Mesodermal cell (in vitro differentiated cells): Measurements from ENCODE around the gene ANKRD65.
"Not testable (repeated sequence)": the region's sequence is repeated elsewhere in the genome, so short reads cannot be mapped to it uniquely, and the experiment has no call there.

ENCODE experiments used
- H3K27ac ChIP-seq: 2 replicates; pipeline ENCODE4 v1.7.0; 2013; ENCODE audit warnings: mild to moderate bottlenecking, low read depth, low read length, moderate library complexity; ENCODE audit not compliant: severe bottlenecking
- H3K36me3 ChIP-seq: 2 replicates; pipeline ENCODE4 v1.7.1; 2013; ENCODE audit warnings: mild to moderate bottlenecking, low read length, moderate library complexity; ENCODE audit not compliant: control insufficient read depth, insufficient read depth
- H3K4me1 ChIP-seq: one replicate; pipeline ENCODE4 v1.7.1; 2013; ENCODE audit warnings: mild to moderate bottlenecking, low read length; ENCODE audit not compliant: insufficient read depth, control insufficient read depth, poor library complexity, severe bottlenecking
- H3K4me3 ChIP-seq: 2 replicates; pipeline ENCODE4 v1.7.0; 2013; ENCODE audit warnings: low read length, control low read depth, mild to moderate bottlenecking; ENCODE audit not compliant: insufficient read depth, poor library complexity, severe bottlenecking; ENCODE audit errors: extremely low read depth
- H3K9me3 ChIP-seq: 2 replicates; pipeline ENCODE4 v1.7.1; 2013; ENCODE audit warnings: mild to moderate bottlenecking, low read length, moderate library complexity; ENCODE audit not compliant: control insufficient read depth
- WGBS, 2 experiments: methylation state at CpG; one replicate each; pipeline ENCODE4 v1.1.5; 2013; ENCODE audit warnings: missing lambda C conversion rate in 2 of 2; ENCODE audit not compliant: insufficient coverage in 2 of 2; 5-methylcytosine and 5-hydroxymethylcytosine counted together

The ANKRD65 gene

GRCh38 chr1:1412311-1412902 is 8.7 kb downstream of the ANKRD65 start:
- not testable (repeated sequence) for H3K9me3 ChIP-seq
- 95 to 100% methylated on average over 4 to 5 of the region's 11 CpGs for WGBS, 2 experiments

DNA sequence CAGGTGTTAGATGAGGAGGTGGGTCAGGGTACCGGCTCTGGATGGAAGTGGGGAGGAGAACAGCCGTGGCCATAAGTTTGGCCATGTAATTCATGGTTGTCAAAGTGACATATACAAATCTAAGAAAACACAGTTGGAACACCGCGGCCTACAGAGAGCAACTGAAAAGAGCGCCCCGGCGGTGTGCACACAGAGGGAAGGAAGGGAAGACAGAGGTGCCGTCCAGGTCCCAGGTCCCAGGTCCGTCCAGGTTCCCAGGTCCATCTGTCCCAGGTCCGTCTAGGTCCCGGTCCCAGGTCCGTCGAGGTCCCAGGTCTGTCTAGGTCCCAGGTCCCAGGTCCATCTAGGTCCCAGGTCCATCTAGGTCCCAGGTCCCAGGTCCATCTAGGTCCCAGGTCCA is 9.4 kb downstream of the ANKRD65 start:
- 97 to 100% methylated on average over 6 to 13 of the region's 13 CpGs for WGBS, 2 experiments
- H3K9me3 ChIP-seq = peaks cover 4% of the 10 kb centered on the region
- H3K27ac ChIP-seq = no peak overlapping the region
- peaks cover 16% of the 10 kb centered on the region for H3K36me3 ChIP-seq
- peaks cover 8% of the 10 kb centered on the region for H3K4me1 ChIP-seq
- no peak overlapping the region for H3K4me3 ChIP-seq

More at GRCh38 chr1:1412311-1412902, 8.7 kb downstream of the ANKRD65 start:
- H3K4me3 ChIP-seq, H3K27ac ChIP-seq, H3K4me1 ChIP-seq: not testable (repeated sequence)
- H3K36me3 ChIP-seq = peaks cover 16% of the 10 kb centered on the region

DNA sequence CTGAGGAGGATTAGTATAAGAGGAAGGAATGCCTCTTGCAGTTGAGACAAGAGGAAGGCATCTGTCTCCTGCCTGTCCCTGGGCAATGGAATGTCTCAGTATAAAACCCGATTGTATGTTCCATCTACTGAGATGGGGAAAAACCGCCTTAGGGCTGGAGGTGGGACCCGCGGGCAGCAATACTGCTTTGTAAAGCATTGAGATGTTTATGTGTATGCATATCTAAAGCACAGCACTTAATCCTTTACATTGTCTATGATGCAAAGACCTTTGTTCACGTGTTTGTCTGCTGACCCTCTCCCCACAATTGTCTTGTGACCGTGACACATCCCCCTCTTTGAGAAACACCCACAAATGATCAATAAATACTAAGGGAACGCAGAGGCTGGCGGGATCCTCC is 10.8 kb downstream of the ANKRD65 start:
- H3K36me3 ChIP-seq = peaks cover 29% of the 10 kb centered on the region
- WGBS, 2 experiments = 43% methylated on average over 3 of the region's 8 CpGs; no CpG with 5 or more reads in 1 of the 2 experiments
- H3K4me3 ChIP-seq, H3K27ac ChIP-seq, H3K4me1 ChIP-seq, H3K9me3 ChIP-seq: not testable (repeated sequence)

DNA sequence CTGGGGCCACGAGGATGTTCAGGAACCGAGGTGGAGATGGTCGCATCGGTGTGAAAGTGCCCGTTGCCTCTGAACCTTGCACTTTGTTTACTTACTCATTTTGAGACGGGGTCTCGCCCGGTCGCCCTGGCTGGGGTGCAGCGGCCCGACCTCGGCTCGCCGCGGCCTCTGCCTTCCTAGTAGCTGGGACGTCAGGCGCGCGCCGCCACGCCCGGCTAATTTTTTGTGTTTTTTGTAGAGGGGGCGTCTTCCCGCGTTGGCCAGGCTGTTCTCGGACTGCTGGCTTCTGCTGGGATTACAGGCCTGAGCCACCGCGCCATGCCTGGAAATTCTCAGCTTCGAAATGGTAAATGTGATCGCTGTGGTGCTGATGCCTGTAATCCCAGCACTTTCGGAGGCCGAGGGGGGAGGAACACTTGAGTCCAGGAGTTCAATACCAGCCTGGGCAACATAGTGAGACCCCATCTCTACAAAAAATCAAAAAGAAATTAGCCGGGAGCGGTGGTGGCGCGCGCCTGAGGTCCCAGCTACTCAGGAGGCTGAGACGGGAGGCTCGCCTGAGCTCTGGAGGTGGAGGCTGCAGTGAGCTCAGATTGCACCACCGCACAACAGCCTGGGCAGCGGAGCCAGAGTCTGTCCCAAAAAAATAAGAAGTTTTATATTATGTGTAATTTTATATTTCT is 13.3 kb downstream of the ANKRD65 start:
- WGBS, 2 experiments = 5 to 7% methylated on average over 33 of the region's 41 CpGs
- H3K9me3 ChIP-seq = peaks cover 4% of the 10 kb centered on the region

GRCh38 chr1:1406821-1407635 is 14.0 kb downstream of the ANKRD65 start, which contains the start of gene MRPL20:
Gene MRPL20 (minus strand): TSS chr1:1407293. CDS start chr1:1407217, 76 bp downstream.
- Histone ChIP-seq H3K9me3 (peaks cover under 1% of the 10 kb centered on the region), H3K4me3 (peak within 1 kb of the TSS; percentile 91), H3K27ac (peak within 1 kb of the TSS; percentile 72), H3K36me3 (peaks cover 57% of the 10 kb centered on the region), H3K4me1 (peaks cover 8% of the 10 kb centered on the region)
- WGBS, 2 experiments = 0% methylated on average over 76 to 92 of the region's 98 CpGs

More for the DNA sequence above, 13.3 kb downstream of the ANKRD65 start:
- peak overlapping the region; percentile 72 for H3K27ac ChIP-seq
- H3K36me3 ChIP-seq = peaks cover 51% of the 10 kb centered on the region
- peaks cover 8% of the 10 kb centered on the region for H3K4me1 ChIP-seq
- peak overlapping the region; percentile 91 for H3K4me3 ChIP-seq

DNA sequence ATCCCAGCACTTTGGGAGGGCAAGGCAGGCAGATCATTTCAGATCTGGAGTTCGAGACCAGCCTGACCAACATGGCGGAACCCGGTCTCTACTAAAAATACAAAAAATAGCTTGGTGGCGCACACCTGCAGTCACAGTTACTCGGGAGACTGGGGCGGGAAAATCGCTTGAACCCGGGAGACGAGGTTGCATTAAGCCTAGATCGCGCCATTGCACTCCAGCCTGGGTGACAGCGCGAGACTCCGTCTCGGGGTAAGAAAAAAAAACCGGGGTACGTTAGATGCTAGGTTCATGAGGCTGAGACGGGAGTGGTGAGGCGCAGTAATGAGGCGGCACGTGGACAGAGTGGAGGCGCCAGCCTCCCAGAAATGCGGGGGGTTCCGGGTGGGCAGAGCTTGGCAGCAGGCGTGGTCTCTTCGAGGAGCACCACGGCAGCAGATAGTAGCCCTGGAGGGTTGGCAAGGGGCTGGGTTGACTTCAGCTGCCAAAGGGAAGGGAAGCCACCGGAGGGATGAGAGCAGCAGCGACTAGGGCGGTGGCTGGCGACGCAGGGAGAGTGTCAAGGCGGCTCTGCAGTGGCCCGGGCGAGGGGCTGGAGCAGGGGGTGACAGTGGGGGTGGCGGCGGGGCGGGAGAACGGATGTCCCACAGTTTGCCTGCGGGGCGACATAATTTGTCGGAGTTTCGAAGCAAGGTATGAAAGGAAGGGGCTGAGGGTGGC is 14.8 kb downstream of the ANKRD65 start:
- WGBS, 2 experiments = 49 to 52% methylated on average over 39 to 41 of the region's 43 CpGs
- H3K36me3 ChIP-seq = peaks cover 64% of the 10 kb centered on the region

DNA sequence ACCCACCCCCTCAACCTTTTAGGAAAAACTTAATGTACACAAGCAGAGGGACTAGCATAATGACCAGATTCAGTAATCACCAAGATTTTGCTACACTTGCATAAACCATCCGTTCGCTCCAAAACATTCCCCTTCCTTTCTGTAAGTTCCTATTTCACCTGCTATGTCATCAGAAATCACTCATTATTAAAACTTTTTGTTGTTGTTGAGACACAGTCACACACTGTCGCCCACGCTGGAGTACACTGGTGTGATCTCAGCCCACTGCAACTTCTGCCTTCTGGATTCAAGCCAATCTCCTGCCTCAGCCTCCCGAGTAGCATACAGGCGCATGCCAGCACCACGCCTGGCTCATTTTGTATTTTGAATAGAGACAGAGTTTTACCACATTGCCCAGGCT is 17.4 kb downstream of the ANKRD65 start:
- Histone ChIP-seq H3K4me3 (no peak overlapping the region), H3K9me3 (no peaks in the 10 kb centered on the region), H3K27ac (no peak overlapping the region), H3K4me1 (peaks cover 22% of the 10 kb centered on the region), H3K36me3 (peaks cover 63% of the 10 kb centered on the region)
- WGBS, 2 experiments = 95 to 96% methylated on average over 7 of the region's 7 CpGs

More for the DNA sequence above, 14.8 kb downstream of the ANKRD65 start:
- Histone ChIP-seq H3K9me3 (no peaks in the 10 kb centered on the region), H3K27ac (peak overlapping the region; percentile 72), H3K4me1 (peaks cover 14% of the 10 kb centered on the region), H3K4me3 (peak overlapping the region; percentile 91)

DNA sequence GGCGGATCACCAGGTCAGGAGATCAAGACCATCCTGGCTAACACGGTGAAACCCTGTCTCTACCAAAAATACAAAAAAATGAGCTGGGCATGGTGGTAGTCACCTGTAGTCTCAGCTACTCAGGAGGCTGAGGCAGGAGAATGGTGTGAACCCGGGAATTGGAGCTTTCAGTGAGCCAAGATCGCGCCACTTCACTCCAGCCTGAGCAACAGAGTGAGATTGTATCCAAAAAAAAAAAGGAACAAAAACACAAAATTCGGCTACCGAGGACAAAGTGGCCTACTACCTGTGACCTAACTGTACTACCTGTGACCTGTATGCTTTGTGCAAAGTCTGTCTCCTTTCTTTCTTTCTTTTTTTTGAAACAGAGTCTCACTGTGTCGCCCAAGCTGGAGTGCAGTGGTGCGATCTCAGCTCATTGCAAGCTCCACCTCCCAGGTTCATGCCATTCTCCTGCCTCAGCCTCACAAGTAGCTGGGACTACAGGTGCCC is 18.1 kb downstream of the ANKRD65 start:
- Histone ChIP-seq H3K36me3 (peaks cover 65% of the 10 kb centered on the region), H3K4me1 (peaks cover 19% of the 10 kb centered on the region)
- 88 to 95% methylated on average over 8 to 9 of the region's 9 CpGs for WGBS, 2 experiments
- not testable (repeated sequence) for H3K9me3 ChIP-seq, H3K4me3 ChIP-seq, H3K27ac ChIP-seq

DNA sequence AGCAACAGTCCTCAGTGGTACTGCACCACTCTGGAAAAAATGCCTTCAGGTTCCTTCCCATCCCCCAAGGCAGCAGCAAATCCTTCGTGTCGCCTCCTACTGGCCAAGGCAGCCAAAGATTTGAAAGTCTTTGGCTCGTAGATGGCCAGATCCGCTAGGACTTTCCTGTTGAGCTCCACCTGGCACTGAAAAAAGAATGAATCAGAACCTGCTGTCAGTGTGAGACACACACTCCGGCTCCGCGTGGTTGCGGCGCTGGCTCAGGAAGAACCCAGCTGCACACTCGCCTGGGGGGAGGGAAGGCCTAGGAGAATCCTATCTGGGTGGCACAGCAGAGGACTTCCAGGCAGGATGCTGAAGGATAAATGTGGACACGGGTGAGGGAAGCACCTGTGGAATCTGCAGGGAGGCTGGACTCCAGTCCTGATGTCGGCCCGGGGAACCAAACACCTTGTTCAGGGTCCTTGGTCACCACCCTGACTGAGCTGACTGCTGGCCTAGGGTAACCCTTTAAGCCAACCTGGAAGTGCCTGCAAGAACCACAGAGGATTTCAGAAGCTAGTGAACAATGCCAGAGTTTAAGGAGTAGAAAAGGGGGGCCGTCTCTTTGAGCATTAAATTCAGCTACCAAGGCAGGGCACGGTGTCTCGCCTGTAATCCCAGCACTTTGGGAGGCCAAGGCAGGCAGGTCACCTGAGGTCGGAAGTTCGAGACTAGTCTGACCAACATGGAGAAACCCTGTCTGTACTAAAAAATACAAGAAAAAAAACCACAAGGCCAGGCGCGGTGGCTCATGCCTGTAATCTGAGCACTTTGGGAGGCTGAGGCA is 18.8 kb downstream of the ANKRD65 start:
- Histone ChIP-seq H3K9me3 (no peaks in the 10 kb centered on the region), H3K36me3 (peaks cover 71% of the 10 kb centered on the region), H3K4me1 (peaks cover 26% of the 10 kb centered on the region), H3K4me3 (no peak overlapping the region), H3K27ac (no peak overlapping the region)
- 87 to 88% methylated on average over 20 of the region's 20 CpGs for WGBS, 2 experiments
